ENCODE data around the gene RAD9A. TPM values are rescaled to one million over a fixed set of nuclear protein-coding genes. Genes with fewer than 3 reads are reported as not detected.
A peak's percentile ranks its signal among the peaks of the same experiment; 100 is the strongest.

RAD9A gene
- total and polyA plus RNA-seq, 2 experiments from 2014 or later, result 3.9 to 4.6 TPM

GRCh38 chr11:67441098-67441563 lies 49.3 kb downstream of the RAD9A start:
- DNase-seq, result no peak

GRCh38 chr11:67441731-67442351 lies 50.1 kb downstream of the RAD9A start:
- H4K20me1 ChIP-seq (ENCODE audit: insufficient read depth), result no peaks in the 10 kb centered on the region
- H3K4me1 ChIP-seq (ENCODE audit: insufficient read depth), result 0 out of 2 replicates have a peak, but pooled peaks cover 3% of the 10 kb centered on the region
- no peak for DNase-seq
- no peaks in the 10 kb centered on the region; the same call in 1 of the 2 replicates for H3F3A ChIP-seq (ENCODE audit: insufficient read depth)
- no peak overlapping the region for H3K4me2 ChIP-seq (ENCODE audit: unreplicated experiment)
- H3K9ac ChIP-seq, result no peak overlapping the region
- no peak overlapping the region for H2AFZ ChIP-seq
- WGBS, 2 experiments (ENCODE audit: low coverage in 1 of 2, low lambda C conversion rate in 2 of 2, missing lambda C conversion rate in 2 of 2), result 85 to 89% methylated on average over 25 to 26 of the region's 28 CpGs
- H3K79me2 ChIP-seq (ENCODE audit: insufficient read depth), result peaks cover 12% of the 10 kb centered on the region
- H3K27ac ChIP-seq, result no peak overlapping the region
- H3K36me3 ChIP-seq (ENCODE audit: low read depth), result no peaks in the 10 kb centered on the region
- TF ChIP-seq EZH2 (IDR thresholded peaks at IDR 0.05; ENCODE audit: insufficient read depth, poor library complexity, severe bottlenecking) (no peak), EZH2phosphoT487 (IDR thresholded peaks at IDR 0.05; ENCODE audit: insufficient read depth, low read depth) (no peak)
- in situ Hi-C loops (cut with MboI), result no loop called here
- no peaks in the 10 kb centered on the region for H3K9me3 ChIP-seq (ENCODE audit: low read depth)
- no peaks in the 10 kb centered on the region for H3K9me2 ChIP-seq (ENCODE audit: insufficient read depth)
- no peaks in the 10 kb centered on the region for H3K27me3 ChIP-seq (replicated peaks; ENCODE audit: insufficient read depth)
- peak overlapping the region; percentile 92 for H3K4me3 ChIP-seq

More at GRCh38 chr11:67441098-67441563, 49.3 kb downstream of the RAD9A start:
- no peaks in the 10 kb centered on the region for H3K36me3 ChIP-seq (ENCODE audit: low read depth)
- no peaks in the 10 kb centered on the region for H3K27me3 ChIP-seq (replicated peaks; ENCODE audit: insufficient read depth)
- H2AFZ ChIP-seq, result no peak overlapping the region
- no peaks in the 10 kb centered on the region for H4K20me1 ChIP-seq (ENCODE audit: insufficient read depth)
- in situ Hi-C loops (cut with MboI), result no loop called here
- 90 to 95% methylated on average over 21 of the region's 21 CpGs for WGBS, 2 experiments (ENCODE audit: low coverage in 1 of 2, low lambda C conversion rate in 2 of 2, missing lambda C conversion rate in 2 of 2)
- peaks cover 12% of the 10 kb centered on the region for H3K79me2 ChIP-seq (ENCODE audit: insufficient read depth)
- H3F3A ChIP-seq (ENCODE audit: insufficient read depth), result no peaks in the 10 kb centered on the region; the same call in 1 of the 2 replicates
- H3K4me1 ChIP-seq (ENCODE audit: insufficient read depth), result 0 out of 2 replicates have a peak, but pooled peaks cover 3% of the 10 kb centered on the region
- H3K9me2 ChIP-seq (ENCODE audit: insufficient read depth), result no peaks in the 10 kb centered on the region
- H3K9ac ChIP-seq, result no peak overlapping the region
- no peaks in the 10 kb centered on the region for H3K9me3 ChIP-seq (ENCODE audit: low read depth)
- no peak overlapping the region for H3K27ac ChIP-seq
- no peak overlapping the region for H3K4me3 ChIP-seq
- TF ChIP-seq EZH2 (IDR thresholded peaks at IDR 0.05; ENCODE audit: insufficient read depth, poor library complexity, severe bottlenecking) (no peak), EZH2phosphoT487 (IDR thresholded peaks at IDR 0.05; ENCODE audit: insufficient read depth, low read depth) (no peak)
- H3K4me2 ChIP-seq (ENCODE audit: unreplicated experiment), result no peak overlapping the region

- in situ Hi-C loops (cut with MboI), result no loop called here
- peak overlapping the region; percentile 17; the same call in 1 of the 2 replicates for H2AFZ ChIP-seq
- peak; percentile 54 for DNase-seq
- H3K4me2 ChIP-seq (ENCODE audit: unreplicated experiment), result peak overlapping the region; percentile 81
- peak overlapping the region; percentile 92 for H3K4me3 ChIP-seq
- TF ChIP-seq EZH2phosphoT487 (IDR thresholded peaks at IDR 0.05; ENCODE audit: insufficient read depth, low read depth), result no peak
- no peak for TF ChIP-seq EZH2 (IDR thresholded peaks at IDR 0.05; ENCODE audit: insufficient read depth, poor library complexity, severe bottlenecking)
- no peaks in the 10 kb centered on the region for H3K27me3 ChIP-seq (replicated peaks; ENCODE audit: insufficient read depth)
- H3K79me2 ChIP-seq (ENCODE audit: insufficient read depth), result peaks cover 12% of the 10 kb centered on the region
- H4K20me1 ChIP-seq (ENCODE audit: insufficient read depth), result no peaks in the 10 kb centered on the region
- H3K9ac ChIP-seq, result peak overlapping the region; percentile 84
- no peaks in the 10 kb centered on the region for H3K9me3 ChIP-seq (ENCODE audit: low read depth)
- WGBS, 2 experiments (ENCODE audit: low coverage in 1 of 2, low lambda C conversion rate in 2 of 2, missing lambda C conversion rate in 2 of 2), result 26 to 36% methylated on average over 33 to 44 of the region's 45 CpGs
- no peaks in the 10 kb centered on the region for H3K36me3 ChIP-seq (ENCODE audit: low read depth)
- H3K9me2 ChIP-seq (ENCODE audit: insufficient read depth), result no peaks in the 10 kb centered on the region
- H3F3A ChIP-seq (ENCODE audit: insufficient read depth), result no peaks in the 10 kb centered on the region; the same call in 1 of the 2 replicates
- H3K4me1 ChIP-seq (ENCODE audit: insufficient read depth), result 0 out of 2 replicates have a peak, but pooled peaks cover 3% of the 10 kb centered on the region
- peak overlapping the region; percentile 31 for H3K27ac ChIP-seq
Measured at GRCh38 chr11:67442504-67443404, 51.0 kb downstream of the RAD9A start.

GRCh38 chr11:67445515-67445914 lies 53.7 kb downstream of the RAD9A start:
- no peak overlapping the region for H3K27ac ChIP-seq
- no peak overlapping the region for H3K9ac ChIP-seq
- H3F3A ChIP-seq (ENCODE audit: insufficient read depth), result no peaks in the 10 kb centered on the region
- TF ChIP-seq EZH2 (IDR thresholded peaks at IDR 0.05; ENCODE audit: insufficient read depth, poor library complexity, severe bottlenecking), result no peak
- TF ChIP-seq EZH2phosphoT487 (IDR thresholded peaks at IDR 0.05; ENCODE audit: insufficient read depth, low read depth), result no peak
- no peak overlapping the region for H3K4me3 ChIP-seq
- H3K9me2 ChIP-seq (ENCODE audit: insufficient read depth), result no peaks in the 10 kb centered on the region
- in situ Hi-C loops (cut with MboI), result no loop called here
- no peaks in the 10 kb centered on the region for H3K27me3 ChIP-seq (replicated peaks; ENCODE audit: insufficient read depth)
- H3K36me3 ChIP-seq (ENCODE audit: low read depth), result no peaks in the 10 kb centered on the region
- H4K20me1 ChIP-seq (ENCODE audit: insufficient read depth), result no peaks in the 10 kb centered on the region
- H2AFZ ChIP-seq, result no peak overlapping the region
- no peak for DNase-seq
- H3K79me2 ChIP-seq (ENCODE audit: insufficient read depth), result peaks cover 12% of the 10 kb centered on the region
- no peak overlapping the region for H3K4me2 ChIP-seq (ENCODE audit: unreplicated experiment)
- 81 to 87% methylated on average over 5 of the region's 5 CpGs for WGBS, 2 experiments (ENCODE audit: low coverage in 1 of 2, low lambda C conversion rate in 2 of 2, missing lambda C conversion rate in 2 of 2)
- no peaks in the 10 kb centered on the region for H3K9me3 ChIP-seq (ENCODE audit: low read depth)
- 0 out of 2 replicates have a peak, but pooled peaks cover 3% of the 10 kb centered on the region for H3K4me1 ChIP-seq (ENCODE audit: insufficient read depth)

Small RNA genes lying within 50 kb of the gene (small RNA-seq; reads per million reads assigned to genes)
- gene RN7SKP239 (ENCODE audit: low read depth, low replicate concordance), result not detected
- not detected for gene RNU6-1238P (ENCODE audit: low read depth, low replicate concordance)

Other genes starting within 250 kb of the RAD9A start
- gene GRK2, start 125.5 kb upstream of the RAD9A start, total RNA-seq (2014; rRNA removed; shearing (Covaris generic)), result 43.0 and 54.9 TPM in 2 replicates
- gene GRK2, start 125.5 kb upstream of the RAD9A start, polyA plus RNA-seq (2016; fragmentation: Nextera tagmentation; extraction: Ambion mirVana), result 6.0 and 7.8 TPM in 2 replicates
- 27.6 and 42.9 TPM in 2 replicates for gene ANKRD13D, start 102.7 kb upstream of the RAD9A start, total RNA-seq (2014; rRNA removed; shearing (Covaris generic))
- 13.4 and 16.4 TPM in 2 replicates for gene ANKRD13D, start 102.7 kb upstream of the RAD9A start, polyA plus RNA-seq (2016; fragmentation: Nextera tagmentation; extraction: Ambion mirVana)
- 20.1 and 41.6 TPM in 2 replicates for gene SSH3, start 88.5 kb upstream of the RAD9A start, total RNA-seq (2014; rRNA removed; shearing (Covaris generic))
- gene SSH3, start 88.5 kb upstream of the RAD9A start, polyA plus RNA-seq (2016; fragmentation: Nextera tagmentation; extraction: Ambion mirVana), result 25.2 and 26.4 TPM in 2 replicates
- 86.6 and 109 TPM in 2 replicates for gene POLD4, start 38.4 kb upstream of the RAD9A start, total RNA-seq (2014; rRNA removed; shearing (Covaris generic))
- gene POLD4, start 38.4 kb upstream of the RAD9A start, polyA plus RNA-seq (2016; fragmentation: Nextera tagmentation; extraction: Ambion mirVana), result 121 and 136 TPM in 2 replicates
- gene CLCF1, start 18.4 kb upstream of the RAD9A start, total RNA-seq (2014; rRNA removed; shearing (Covaris generic)), result 33.0 and 39.1 TPM in 2 replicates
- 20.0 and 21.1 TPM in 2 replicates for gene CLCF1, start 18.4 kb upstream of the RAD9A start, polyA plus RNA-seq (2016; fragmentation: Nextera tagmentation; extraction: Ambion mirVana)
- gene PPP1CA, start 9.9 kb downstream of the RAD9A start, total RNA-seq (2014; rRNA removed; shearing (Covaris generic)), result 140 and 172 TPM in 2 replicates
- 207 and 222 TPM in 2 replicates for gene PPP1CA, start 9.9 kb downstream of the RAD9A start, polyA plus RNA-seq (2016; fragmentation: Nextera tagmentation; extraction: Ambion mirVana)
- not detected in 2 replicates for gene TBC1D10C, start 12.1 kb downstream of the RAD9A start, total RNA-seq (2014; rRNA removed; shearing (Covaris generic))
- 0.25 TPM in 1 of 2 replicates, not detected in the other for gene TBC1D10C, start 12.1 kb downstream of the RAD9A start, polyA plus RNA-seq (2016; fragmentation: Nextera tagmentation; extraction: Ambion mirVana)
- 0.38 and 0.43 TPM in 2 replicates for gene CARNS1, start 23.7 kb downstream of the RAD9A start, total RNA-seq (2014; rRNA removed; shearing (Covaris generic))
- gene CARNS1, start 23.7 kb downstream of the RAD9A start, polyA plus RNA-seq (2016; fragmentation: Nextera tagmentation; extraction: Ambion mirVana), result 0.13 and 0.38 TPM in 2 replicates
- gene RPS6KB2, start 36.5 kb downstream of the RAD9A start, total RNA-seq (2014; rRNA removed; shearing (Covaris generic)), result 68.0 and 71.2 TPM in 2 replicates
- gene RPS6KB2, start 36.5 kb downstream of the RAD9A start, polyA plus RNA-seq (2016; fragmentation: Nextera tagmentation; extraction: Ambion mirVana), result 52.3 and 53.0 TPM in 2 replicates
- gene PTPRCAP, start 45.7 kb downstream of the RAD9A start, total RNA-seq (2014; rRNA removed; shearing (Covaris generic)), result not detected in 2 replicates
- 0.43 and 0.68 TPM in 2 replicates for gene PTPRCAP, start 45.7 kb downstream of the RAD9A start, polyA plus RNA-seq (2016; fragmentation: Nextera tagmentation; extraction: Ambion mirVana)
- 107 and 113 TPM in 2 replicates for gene CORO1B, start 51.5 kb downstream of the RAD9A start, total RNA-seq (2014; rRNA removed; shearing (Covaris generic))
- gene CORO1B, start 51.5 kb downstream of the RAD9A start, polyA plus RNA-seq (2016; fragmentation: Nextera tagmentation; extraction: Ambion mirVana), result 78.1 and 80.2 TPM in 2 replicates
- gene GPR152, start 60.7 kb downstream of the RAD9A start, total RNA-seq (2014; rRNA removed; shearing (Covaris generic)), result not detected in 2 replicates
- gene GPR152, start 60.7 kb downstream of the RAD9A start, polyA plus RNA-seq (2016; fragmentation: Nextera tagmentation; extraction: Ambion mirVana), result not detected in 2 replicates
- gene CABP4, start 63.4 kb downstream of the RAD9A start, total RNA-seq (2014; rRNA removed; shearing (Covaris generic)), result not detected in 2 replicates
- not detected in 2 replicates for gene CABP4, start 63.4 kb downstream of the RAD9A start, polyA plus RNA-seq (2016; fragmentation: Nextera tagmentation; extraction: Ambion mirVana)
- 13.4 and 67.2 TPM in 2 replicates for gene TMEM134, start 77.3 kb downstream of the RAD9A start, total RNA-seq (2014; rRNA removed; shearing (Covaris generic))
- gene TMEM134, start 77.3 kb downstream of the RAD9A start, polyA plus RNA-seq (2016; fragmentation: Nextera tagmentation; extraction: Ambion mirVana), result 99.3 and 103 TPM in 2 replicates
- gene AIP, start 91.0 kb downstream of the RAD9A start, total RNA-seq (2014; rRNA removed; shearing (Covaris generic)), result 46.4 and 58.5 TPM in 2 replicates
- 56.1 and 57.3 TPM in 2 replicates for gene AIP, start 91.0 kb downstream of the RAD9A start, polyA plus RNA-seq (2016; fragmentation: Nextera tagmentation; extraction: Ambion mirVana)
- gene PITPNM1, start 113.4 kb downstream of the RAD9A start, total RNA-seq (2014; rRNA removed; shearing (Covaris generic)), result 30.7 and 31.2 TPM in 2 replicates
- 10.8 and 12.1 TPM in 2 replicates for gene PITPNM1, start 113.4 kb downstream of the RAD9A start, polyA plus RNA-seq (2016; fragmentation: Nextera tagmentation; extraction: Ambion mirVana)
- 20.5 and 29.6 TPM in 2 replicates for gene CDK2AP2, start 116.2 kb downstream of the RAD9A start, total RNA-seq (2014; rRNA removed; shearing (Covaris generic))
- 54.1 and 55.2 TPM in 2 replicates for gene CDK2AP2, start 116.2 kb downstream of the RAD9A start, polyA plus RNA-seq (2016; fragmentation: Nextera tagmentation; extraction: Ambion mirVana)
- not detected in 2 replicates for gene CABP2, start 131.5 kb downstream of the RAD9A start, total RNA-seq (2014; rRNA removed; shearing (Covaris generic))
- not detected in 2 replicates for gene CABP2, start 131.5 kb downstream of the RAD9A start, polyA plus RNA-seq (2016; fragmentation: Nextera tagmentation; extraction: Ambion mirVana)
- gene GSTP1, start 191.8 kb downstream of the RAD9A start, total RNA-seq (2014; rRNA removed; shearing (Covaris generic)), result 355 and 606 TPM in 2 replicates
- gene GSTP1, start 191.8 kb downstream of the RAD9A start, polyA plus RNA-seq (2016; fragmentation: Nextera tagmentation; extraction: Ambion mirVana), result 743 and 767 TPM in 2 replicates
- 168 and 209 TPM in 2 replicates for gene NDUFV1, start 214.9 kb downstream of the RAD9A start, total RNA-seq (2014; rRNA removed; shearing (Covaris generic))
- 136 TPM in 2 replicates for gene NDUFV1, start 214.9 kb downstream of the RAD9A start, polyA plus RNA-seq (2016; fragmentation: Nextera tagmentation; extraction: Ambion mirVana)
- gene NUDT8, start 238.0 kb downstream of the RAD9A start, total RNA-seq (2014; rRNA removed; shearing (Covaris generic)), result 2.0 and 4.8 TPM in 2 replicates
- 4.1 TPM in 2 replicates for gene NUDT8, start 238.0 kb downstream of the RAD9A start, polyA plus RNA-seq (2016; fragmentation: Nextera tagmentation; extraction: Ambion mirVana)
- not detected in 2 replicates for gene TBX10, start 247.8 kb downstream of the RAD9A start, total RNA-seq (2014; rRNA removed; shearing (Covaris generic))
- not detected in 2 replicates for gene TBX10, start 247.8 kb downstream of the RAD9A start, polyA plus RNA-seq (2016; fragmentation: Nextera tagmentation; extraction: Ambion mirVana)

All from GM23248 (cell line).